SU-DHL-6 (cell line): Measurements from ENCODE around the gene HSPA13.

Source experiments
- CTCF ChIP-seq: fragments of 200-600 bp; sonication (generic); IDR thresholded peaks from one replicate; pipeline ENCODE4 v1.5.1; 2017; ENCODE audit warnings: antibody characterized with exemption, mild to moderate bottlenecking, low read length, moderate library complexity; ENCODE audit not compliant: insufficient read depth, poor library complexity, severe bottlenecking
- EZH2phosphoT487 ChIP-seq: fragments of 200-600 bp; sonication (generic), shearing (Covaris generic); conservative IDR thresholded peaks from 2 replicates; pipeline ENCODE4 v1.6.1; 2018; ENCODE audit warnings: mild to moderate bottlenecking, antibody characterized with exemption, low read length, moderate library complexity, mixed read lengths

DNA sequence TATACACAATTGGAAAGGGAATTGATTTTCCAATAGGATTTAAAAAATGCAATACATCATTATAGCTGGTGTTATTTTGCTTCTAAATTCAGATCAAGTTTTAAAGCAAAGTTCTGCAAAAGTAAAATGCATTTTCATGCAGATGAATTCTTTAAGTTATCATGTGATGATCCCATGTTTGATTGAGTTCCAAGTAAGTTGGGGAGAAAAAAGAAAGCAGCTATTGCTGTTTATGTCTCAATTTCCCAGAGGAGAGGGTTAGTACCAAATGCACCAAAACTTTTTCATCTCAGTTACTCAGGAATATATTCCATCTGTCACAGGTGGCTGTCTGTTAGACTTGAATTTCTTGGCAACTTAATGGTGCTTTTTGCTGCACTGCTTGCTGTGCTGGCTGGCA lies 29.7 kb downstream of the HSPA13 start:
- TF ChIP-seq EZH2phosphoT487 (no peak), CTCF (no peak)
